HCT116 (cell line): ENCODE results near the gene KDSR. TPM values are rescaled to one million over a fixed set of nuclear protein-coding genes. Genes with fewer than 3 reads are reported as not detected.

ENCODE experiments used
- ATAC-seq: fragments of 200-7000 bp; cut with Tn5 transposase; 2 replicates; pipeline ENCODE4 v1.9.1; 2020; ENCODE audit warnings: mild to moderate bottlenecking, moderate library complexity
- BruUV-seq: library from RNA; stranded (reverse); fragments of 400-500 nt; replicated peaks from 2 replicates; lab custom pipeline; 2021; lab: Mats Ljungman, UMichigan
- CTCF ChIA-PET: fragments of 300-600 bp; sonication (Branson Sonifier 250); formaldehyde crosslinking; loops from one replicate; lab custom pipeline; 2021; ENCODE audit warnings: antibody characterized with exemption; lab: Charles Lee
- POLR2A ChIA-PET: fragments of 300-600, 350-600 bp; sonication (Branson Sonifier 250); formaldehyde crosslinking; loops from one replicate; lab custom pipeline; 2021; ENCODE audit warnings: antibody characterized with exemption; lab: Charles Lee
- RAD21 ChIA-PET, 2 experiments: fragments of 300-600 bp; sonication (Branson Sonifier 250); formaldehyde crosslinking; loops; one replicate each; lab custom pipeline; 2023; ENCODE audit warnings: low total read pairs in 2 of 2; ENCODE audit not compliant: uncharacterized antibody in 2 of 2, unreplicated experiment in 2 of 2, low non-redundant PET in 1 of 2; lab: Charles Lee
- DNase-seq: peaks from one replicate; pipeline ENCODE4 v3.0.0-alpha.2; 2010; ENCODE audit warnings: low read depth, low spot score
- H2AFZ ChIP-seq: fragments of 200-600 bp; shearing (Covaris generic), sonication (generic); 2 replicates; pipeline ENCODE4 v1.6.1; 2017; ENCODE audit warnings: low read depth, mixed run types, mixed read lengths, antibody characterized with exemption, low read length; ENCODE audit not compliant: poor library complexity, severe bottlenecking
- H3K27ac ChIP-seq: 2 replicates; pipeline ENCODE4 v1.5.1; 2012; ENCODE audit warnings: low read depth, low read length
- H3K27me3 ChIP-seq: fragments of 200-600 bp; sonication (generic); 2 replicates; pipeline ENCODE4 v1.6.1; 2016; ENCODE audit warnings: mixed run types, low read length, mixed read lengths; ENCODE audit not compliant: insufficient read depth
- H3K36me3 ChIP-seq, 2 experiments: fragments of 200-500 bp in 1 of 2; fragments of 200-600 bp in 1 of 2; sonication (Bioruptor generic) in 1 of 2; sonication (generic) in 1 of 2; 2 replicates each; pipeline versions ENCODE4 v1.5.1 to v1.6.1; 2014 to 2016; ENCODE audit warnings: low read length in 2 of 2, inconsistent platforms in 1 of 2, mixed read lengths in 1 of 2, mixed run types in 1 of 2; ENCODE audit not compliant: insufficient read depth in 2 of 2, control insufficient read depth in 1 of 2
- H3K4me1 ChIP-seq, 2 experiments: fragments of 200-600 bp in 1 of 2; sonication (generic) in 1 of 2; 2 replicates each; pipeline versions ENCODE4 v1.5.1 to v1.6.1; 2012 to 2017; ENCODE audit warnings: low read length in 2 of 2, inconsistent platforms in 1 of 2, mild to moderate bottlenecking in 1 of 2, mixed read lengths in 1 of 2, mixed run types in 1 of 2, moderate library complexity in 1 of 2; ENCODE audit not compliant: insufficient read depth in 2 of 2, control insufficient read depth in 1 of 2
- H3K4me2 ChIP-seq: fragments of 200-600 bp; sonication (generic); 2 replicates; pipeline ENCODE4 v1.6.1; 2017; ENCODE audit warnings: mixed run types, low read length, mixed read lengths
- H3K4me3 ChIP-seq, 2 experiments: fragments of 200-600 bp in 1 of 2; sonication (generic) in 1 of 2; replicated peaks in 1 of 2; 2 replicates each; pipeline ENCODE4 v1.5.1; 2011 to 2016; ENCODE audit warnings: low read length in 2 of 2, control low read depth in 1 of 2, low read depth in 1 of 2, mild to moderate bottlenecking in 1 of 2, mixed read lengths in 1 of 2, mixed run types in 1 of 2
- H3K79me2 ChIP-seq: fragments of 200-600 bp; sonication (generic); 2 replicates; pipeline ENCODE4 v1.6.1; 2017; ENCODE audit warnings: mild to moderate bottlenecking, mixed run types, low read length, moderate library complexity, mixed read lengths; ENCODE audit not compliant: insufficient read depth
- H3K9ac ChIP-seq: fragments of 200-600 bp; sonication (generic); 2 replicates; pipeline ENCODE4 v1.6.1; 2016; ENCODE audit warnings: low read length, mixed read lengths
- H3K9me2 ChIP-seq: fragments of 200-600 bp; sonication (generic), shearing (Covaris generic); 2 replicates; pipeline ENCODE4 v1.6.1; 2017; ENCODE audit warnings: mixed run types, mild to moderate bottlenecking, moderate library complexity; ENCODE audit not compliant: insufficient read depth
- H3K9me3 ChIP-seq, 2 experiments: fragments of 200-500 bp in 1 of 2; fragments of 200-600 bp in 1 of 2; sonication (Bioruptor generic) in 1 of 2; sonication (generic) in 1 of 2; 2 replicates each; pipeline ENCODE4 v1.6.1; 2014 to 2017; ENCODE audit warnings: low read length in 2 of 2, mixed read lengths in 2 of 2, inconsistent platforms in 1 of 2, low read depth in 1 of 2, mild to moderate bottlenecking in 1 of 2, mixed run types in 1 of 2, moderate library complexity in 1 of 2; ENCODE audit not compliant: control insufficient read depth in 1 of 2, insufficient read depth in 1 of 2
- H4K20me1 ChIP-seq: fragments of 200-600 bp; sonication (generic), shearing (Covaris generic); 2 replicates; pipeline ENCODE4 v1.6.1; 2017; ENCODE audit warnings: mixed run types, mild to moderate bottlenecking, moderate library complexity; ENCODE audit not compliant: insufficient read depth
- ATF3 ChIP-seq: IDR thresholded peaks from 2 replicates; pipeline ENCODE4 v1.6.1; 2012
- CEBPB ChIP-seq: IDR thresholded peaks from 2 replicates; pipeline ENCODE4 v1.6.1; 2012; ENCODE audit warnings: low read depth
- EZH2 ChIP-seq: fragments of 200-600 bp; sonication (generic); IDR thresholded peaks from 2 replicates; pipeline ENCODE4 v1.6.1; 2017; ENCODE audit warnings: antibody characterized with exemption, mixed run types
- EZH2phosphoT487 ChIP-seq: fragments of 200-600 bp; IDR thresholded peaks from 2 replicates; pipeline ENCODE4 v1.6.1; 2018; ENCODE audit warnings: antibody characterized with exemption, borderline replicate concordance
- MAX ChIP-seq: IDR thresholded peaks from 2 replicates; pipeline ENCODE4 v1.6.1; 2012
- POLR2A ChIP-seq: IDR thresholded peaks from 2 replicates; pipeline ENCODE4 v1.7.0; 2011; ENCODE audit warnings: borderline replicate concordance; ENCODE audit not compliant: insufficient read depth, insufficient read length; ENCODE audit errors: extremely low read depth
- SIN3A ChIP-seq: IDR thresholded peaks from 2 replicates; pipeline ENCODE4 v1.6.1; 2012; ENCODE audit warnings: low read depth
- SP1 ChIP-seq: IDR thresholded peaks from 2 replicates; pipeline ENCODE4 v1.6.1; 2012; ENCODE audit warnings: low read depth
- SRF ChIP-seq: IDR thresholded peaks from 2 replicates; pipeline ENCODE4 v1.6.1; 2012; ENCODE audit warnings: low read depth
- TCF7L2 ChIP-seq: IDR thresholded peaks from 2 replicates; pipeline ENCODE4 v1.7.0; 2011; ENCODE audit warnings: borderline replicate concordance, inconsistent platforms; ENCODE audit not compliant: insufficient read depth, insufficient read length; ENCODE audit errors: extremely low read depth
- YY1 ChIP-seq: IDR thresholded peaks from 2 replicates; pipeline ENCODE4 v1.6.1; 2011; ENCODE audit warnings: low read length, low read depth, moderate library complexity, mild to moderate bottlenecking; ENCODE audit not compliant: insufficient replicate concordance; ENCODE audit errors: extremely low read depth
- ZBTB33 ChIP-seq: IDR thresholded peaks from 2 replicates; pipeline ENCODE4 v1.6.1; 2011; ENCODE audit warnings: mild to moderate bottlenecking, low read length, moderate library complexity; ENCODE audit not compliant: insufficient replicate concordance; ENCODE audit errors: extremely low read depth
- ZFX ChIP-seq: fragments of 450-650 bp; IDR thresholded peaks from 2 replicates; pipeline ENCODE4 v1.6.1; 2017
- intact Hi-C: fragments of 100-400 bp; cut with micrococcal nuclease; formaldehyde crosslinking; loops from 2 replicates; pipeline ENCODE4 v1.10.0; 2022
- total RNA-seq: library from RNA; stranded (reverse); gene quantifications from one replicate; pipeline ENCODE4 v1.2.1, GENCODE V29; 2021; ENCODE audit not compliant: unreplicated experiment
- TF ChIP-seq, protein P1 (sequence below), 3 experiments: fragments of 200-600 bp in 1 of 3; sonication (generic) in 1 of 3; IDR thresholded peaks in 2 of 3; conservative IDR thresholded peaks in 1 of 3; 2 replicates each; pipeline ENCODE4 v1.5.1; 2012 to 2017; ENCODE audit warnings: low read depth in 2 of 3, low read length in 2 of 3, antibody characterized with exemption in 1 of 3, borderline replicate concordance in 1 of 3, control low read depth in 1 of 3, mild to moderate bottlenecking in 1 of 3, mixed read lengths in 1 of 3, mixed run types in 1 of 3, moderate library complexity in 1 of 3; ENCODE audit not compliant: insufficient read depth in 1 of 3

The KDSR gene
- total RNA-seq, 1 experiment from 2014 or later = 68.6 TPM

- POLR2A ChIA-PET = no interaction called here
- Histone ChIP-seq H2AFZ (no peak overlapping the region), H3K36me3 (no peaks in the 10 kb centered on the region), H3K27ac (no peak overlapping the region), H3K27me3 (no peaks in the 10 kb centered on the region), H3K9ac (no peak overlapping the region), H4K20me1 (no peaks in the 10 kb centered on the region), H3K4me1 (no peaks in the 10 kb centered on the region), H3K9me2 (no peaks in the 10 kb centered on the region), H3K9me3 (no peaks in the 10 kb centered on the region), H3K79me2 (no peaks in the 10 kb centered on the region), H3K4me3 (no peak overlapping the region), H3K4me2 (no peak overlapping the region)
- RAD21 ChIA-PET = no interaction called here
- ATAC-seq = no peak
- CTCF ChIA-PET = no interaction called here
- BruUV-seq = no TSS peak
- no peak for DNase-seq
- TF ChIP-seq MAX (no peak), EZH2phosphoT487 (no peak), YY1 (no peak), ZFX (no peak), ATF3 (no peak), EZH2 (no peak), SRF (no peak), SP1 (no peak), ZBTB33 (no peak), SIN3A (no peak), TCF7L2 (no peak), CEBPB (no peak), POLR2A (no peak)
- TF ChIP-seq, protein P1, sequence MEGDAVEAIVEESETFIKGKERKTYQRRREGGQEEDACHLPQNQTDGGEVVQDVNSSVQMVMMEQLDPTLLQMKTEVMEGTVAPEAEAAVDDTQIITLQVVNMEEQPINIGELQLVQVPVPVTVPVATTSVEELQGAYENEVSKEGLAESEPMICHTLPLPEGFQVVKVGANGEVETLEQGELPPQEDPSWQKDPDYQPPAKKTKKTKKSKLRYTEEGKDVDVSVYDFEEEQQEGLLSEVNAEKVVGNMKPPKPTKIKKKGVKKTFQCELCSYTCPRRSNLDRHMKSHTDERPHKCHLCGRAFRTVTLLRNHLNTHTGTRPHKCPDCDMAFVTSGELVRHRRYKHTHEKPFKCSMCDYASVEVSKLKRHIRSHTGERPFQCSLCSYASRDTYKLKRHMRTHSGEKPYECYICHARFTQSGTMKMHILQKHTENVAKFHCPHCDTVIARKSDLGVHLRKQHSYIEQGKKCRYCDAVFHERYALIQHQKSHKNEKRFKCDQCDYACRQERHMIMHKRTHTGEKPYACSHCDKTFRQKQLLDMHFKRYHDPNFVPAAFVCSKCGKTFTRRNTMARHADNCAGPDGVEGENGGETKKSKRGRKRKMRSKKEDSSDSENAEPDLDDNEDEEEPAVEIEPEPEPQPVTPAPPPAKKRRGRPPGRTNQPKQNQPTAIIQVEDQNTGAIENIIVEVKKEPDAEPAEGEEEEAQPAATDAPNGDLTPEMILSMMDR (IDR thresholded peaks at IDR 0.05 in 2 of 3, conservative IDR thresholded peaks at IDR 0.05 in 1 of 3; ENCODE audit: borderline replicate concordance in 1 of 3, insufficient read depth in 1 of 3, low read depth in 2 of 3, low read length in 2 of 3) = no peak
- intact Hi-C loops = no loop called here
Observed at GRCh38 chr18:63299837-63300745, 66.9 kb downstream of the KDSR start.
